Epithelial cell of prostate (primary cell): Measurements from ENCODE around the gene PTPRE.

Experiments
- DNase-seq: peaks from one replicate; pipeline ENCODE4 v3.0.0-alpha.2; 2011; ENCODE audit warnings: low read depth, low spot score
- H3K27ac ChIP-seq: fragments of 450-650 bp; 2 replicates; pipeline ENCODE4 v1.5.1; 2017; ENCODE audit warnings: mild to moderate bottlenecking

The PTPRE gene

DNA sequence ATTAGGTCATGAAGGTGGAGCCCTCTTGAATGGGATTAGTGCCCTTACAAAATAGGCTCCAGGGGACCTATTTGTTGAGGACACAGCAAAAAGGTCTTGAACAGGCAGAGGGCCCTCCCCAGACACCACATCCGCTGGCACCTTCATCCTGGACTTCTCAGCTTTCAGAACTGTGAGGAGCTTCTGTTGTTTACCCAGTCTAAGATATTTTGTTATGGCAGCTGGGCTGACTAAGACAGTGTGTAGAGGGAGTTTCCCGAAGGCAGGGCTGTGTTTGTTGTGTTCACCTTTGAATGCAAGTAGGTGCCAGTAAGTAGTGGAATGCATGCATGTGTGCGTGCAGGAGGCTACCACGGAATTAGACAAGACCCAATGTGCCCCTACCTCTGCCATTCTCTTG lies 106.7 kb downstream of the PTPRE start:
- no peak overlapping the region for H3K27ac ChIP-seq
- DNase-seq, result no peak

DNA sequence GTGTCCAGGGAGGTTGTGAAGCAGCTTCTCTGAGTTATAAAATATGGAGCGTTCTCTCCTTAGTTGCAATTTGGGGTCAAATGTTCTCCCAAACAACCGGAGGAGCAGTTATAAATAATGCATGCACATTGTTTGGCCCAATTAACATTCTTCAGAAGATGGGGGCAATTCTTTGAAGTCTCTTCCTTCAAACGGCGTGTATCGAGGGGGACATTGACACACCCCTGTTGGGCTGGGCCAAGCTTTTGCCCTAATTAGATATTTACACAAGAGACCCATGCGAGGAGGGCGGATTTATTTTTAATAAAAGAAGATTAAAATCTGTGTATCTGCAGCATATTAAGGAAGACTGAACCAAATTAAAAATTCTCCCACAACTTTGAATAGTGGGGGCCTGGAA lies 107.3 kb downstream of the PTPRE start:
- no peak for DNase-seq
- H3K27ac ChIP-seq, result no peak overlapping the region

DNA sequence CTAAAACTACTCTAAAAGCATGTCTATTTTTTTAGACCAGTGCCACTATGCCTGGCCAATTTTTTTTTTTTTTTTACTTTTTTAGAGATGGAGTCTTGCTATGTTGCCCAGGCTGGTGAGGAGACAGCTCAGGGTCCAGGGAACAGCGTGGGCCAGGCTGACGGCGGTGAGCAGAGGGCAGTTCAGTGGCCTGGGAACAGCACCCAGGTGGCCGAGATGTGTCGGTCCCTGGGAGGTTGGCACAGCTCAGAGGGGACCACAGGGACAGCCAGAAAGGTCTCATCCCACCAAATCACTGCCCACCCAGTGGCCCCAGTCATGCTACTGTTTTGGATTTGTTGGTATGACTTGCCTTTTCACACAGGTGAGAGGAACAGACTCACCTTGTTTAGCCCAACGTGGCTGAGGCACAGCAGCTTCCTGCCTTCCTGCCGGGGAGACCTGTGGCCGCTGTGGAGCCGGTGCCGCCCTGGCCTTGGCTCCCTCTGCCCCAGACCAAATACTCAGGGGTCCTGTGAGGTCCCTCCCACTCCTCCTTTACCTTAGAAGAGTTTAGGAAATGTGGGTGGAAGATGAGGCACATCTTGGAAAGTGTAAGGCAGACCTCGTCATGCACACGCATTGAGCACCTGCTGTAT lies 109.6 kb downstream of the PTPRE start:
- no peak for DNase-seq
- H3K27ac ChIP-seq, result no peak overlapping the region

DNA sequence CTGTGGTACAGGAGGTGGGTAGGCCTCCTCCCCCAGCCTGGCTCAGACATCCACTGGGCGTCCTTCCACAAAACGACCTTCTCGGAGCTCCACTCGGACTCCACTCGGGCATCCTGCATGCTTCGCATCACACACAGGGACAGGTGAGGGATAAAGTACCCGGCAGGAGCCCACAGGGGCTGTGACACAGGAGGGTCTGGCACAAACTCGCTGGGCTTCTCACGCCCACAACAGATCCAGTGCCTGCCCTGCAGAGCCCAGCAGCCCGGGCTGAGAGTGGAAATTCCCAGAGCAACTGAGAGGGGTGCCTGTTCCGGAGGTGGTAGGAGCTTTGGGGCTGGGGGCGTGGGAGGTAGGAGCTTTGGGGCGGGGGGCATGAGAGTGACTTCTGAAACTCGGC lies 110.9 kb downstream of the PTPRE start:
- DNase-seq, result no peak
- no peak overlapping the region for H3K27ac ChIP-seq

DNA sequence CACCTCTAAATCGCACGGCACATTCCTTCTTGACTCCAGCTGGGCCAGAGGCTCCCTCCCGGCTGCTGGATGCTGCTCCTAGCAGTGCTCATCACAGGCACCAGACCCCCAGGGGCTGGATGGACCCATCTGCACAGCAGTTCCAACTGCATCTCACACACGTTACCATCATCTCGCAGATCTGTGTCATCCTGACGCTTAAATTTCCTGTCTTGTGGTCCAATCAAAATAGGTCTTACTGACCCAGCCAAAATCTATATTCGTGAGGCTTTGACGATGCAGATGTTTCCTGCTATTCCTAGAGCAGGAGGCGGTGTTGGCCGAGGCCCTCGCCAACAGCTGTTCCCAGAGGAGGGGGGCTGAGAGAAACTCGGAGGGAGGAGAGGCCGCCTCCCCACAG lies 111.3 kb downstream of the PTPRE start:
- no peak overlapping the region for H3K27ac ChIP-seq
- no peak for DNase-seq

DNA sequence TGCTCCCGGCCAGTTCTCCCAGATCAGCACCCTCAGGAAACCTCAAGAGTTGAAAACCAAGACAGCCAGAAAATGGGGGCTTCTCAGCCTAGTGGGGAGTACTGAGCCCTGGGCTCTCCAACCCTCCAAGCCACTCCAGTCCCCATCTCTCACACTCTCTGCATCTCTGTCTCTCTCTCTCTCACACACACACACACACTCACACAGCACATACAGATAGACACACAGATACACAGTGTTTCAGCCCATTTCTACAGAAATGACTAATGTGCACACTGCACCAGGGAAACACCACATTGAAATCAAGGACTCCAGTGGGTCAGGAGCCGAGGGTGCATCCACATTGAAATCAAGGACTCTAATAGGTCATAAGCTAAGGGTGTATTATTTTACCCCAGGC lies 111.8 kb downstream of the PTPRE start:
- H3K27ac ChIP-seq, result no peak overlapping the region
- DNase-seq, result no peak

DNA sequence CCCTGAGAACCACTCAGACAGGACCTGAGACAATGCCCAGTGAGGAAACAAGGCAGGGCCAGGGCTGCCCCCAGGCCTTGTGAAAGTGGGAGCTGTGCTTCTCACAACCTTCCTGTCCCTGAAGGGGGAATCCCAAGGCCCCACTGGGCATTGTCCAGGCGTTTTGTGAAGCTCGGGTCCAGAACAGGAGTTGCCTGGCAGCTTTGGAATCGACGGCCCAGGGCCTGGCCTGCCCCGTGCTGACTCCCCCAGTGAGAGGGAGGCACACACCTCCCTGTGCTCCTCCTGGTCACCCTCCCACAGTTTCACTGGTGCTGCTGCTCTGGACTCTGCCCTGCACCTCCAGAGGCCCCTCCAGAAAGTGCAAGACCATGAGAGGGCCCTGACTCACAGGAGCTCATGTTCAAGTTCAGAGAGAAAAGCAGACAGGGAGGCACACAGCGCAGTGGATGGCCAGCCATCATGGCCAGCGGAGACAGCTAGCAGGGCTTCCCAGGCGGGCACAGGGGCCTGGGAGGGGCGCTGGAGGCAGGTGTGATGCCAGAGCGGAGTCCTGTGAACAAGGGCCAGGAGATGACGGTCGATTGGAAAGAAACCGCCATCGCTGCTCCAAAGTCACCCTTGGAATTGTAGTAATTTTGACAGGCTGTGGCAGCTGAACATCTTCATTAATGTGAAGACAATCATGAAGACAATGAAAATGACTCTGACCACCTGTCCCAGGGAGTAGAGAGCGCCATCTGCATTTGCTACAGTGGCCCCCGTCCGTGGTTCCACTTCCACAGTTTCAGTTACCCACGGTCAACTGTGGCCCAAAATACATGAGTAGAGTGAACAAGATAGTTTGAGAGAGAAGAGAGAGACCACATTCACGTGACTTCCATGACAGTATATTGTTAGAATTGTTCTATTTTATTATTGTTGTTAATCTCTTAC lies 115.6 kb downstream of the PTPRE start:
- no peak for DNase-seq

DNA sequence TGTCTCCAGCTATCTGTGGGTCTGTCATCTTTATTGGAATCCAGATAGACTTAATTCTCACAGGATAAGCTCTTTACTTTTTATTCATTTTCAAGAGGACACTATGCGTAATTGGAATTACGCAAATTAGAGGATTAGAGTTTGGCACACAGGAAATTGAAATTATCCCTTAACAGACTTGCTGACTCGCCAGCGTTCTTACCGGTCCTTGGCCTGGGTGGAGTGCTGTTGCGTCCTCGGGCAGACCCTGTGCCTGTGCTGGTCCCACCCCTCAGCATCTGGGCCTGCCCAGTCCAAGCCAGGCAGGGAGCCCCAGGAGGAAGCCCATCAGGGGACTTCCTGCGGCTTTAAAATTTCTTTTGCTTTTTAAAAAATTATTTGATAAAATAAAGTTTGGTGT lies 117.5 kb downstream of the PTPRE start:
- H3K27ac ChIP-seq, result no peak overlapping the region
- no peak for DNase-seq

More for the DNA sequence above, 115.6 kb downstream of the PTPRE start:
- no peak overlapping the region for H3K27ac ChIP-seq

DNA sequence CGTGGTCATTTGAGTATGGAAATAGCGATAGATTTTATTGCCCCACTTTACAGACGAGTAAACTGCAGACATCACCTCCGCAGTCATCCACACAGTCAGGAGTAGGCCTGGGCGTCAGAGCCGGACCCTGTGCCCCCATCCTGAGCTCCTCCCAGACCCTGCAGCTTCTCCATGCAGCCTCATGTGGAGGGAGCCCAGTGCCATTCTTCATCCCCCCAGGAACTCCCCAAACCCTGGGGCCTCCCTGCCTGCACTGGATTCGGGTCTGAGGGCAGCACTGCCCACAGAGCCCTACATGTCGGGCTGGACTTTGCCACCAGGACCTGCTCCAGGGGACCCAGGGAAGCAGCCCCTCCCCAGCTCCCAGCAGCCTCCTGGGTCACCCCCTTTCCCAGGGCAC lies 118.5 kb downstream of the PTPRE start:
- no peak for DNase-seq
- no peak overlapping the region for H3K27ac ChIP-seq

DNA sequence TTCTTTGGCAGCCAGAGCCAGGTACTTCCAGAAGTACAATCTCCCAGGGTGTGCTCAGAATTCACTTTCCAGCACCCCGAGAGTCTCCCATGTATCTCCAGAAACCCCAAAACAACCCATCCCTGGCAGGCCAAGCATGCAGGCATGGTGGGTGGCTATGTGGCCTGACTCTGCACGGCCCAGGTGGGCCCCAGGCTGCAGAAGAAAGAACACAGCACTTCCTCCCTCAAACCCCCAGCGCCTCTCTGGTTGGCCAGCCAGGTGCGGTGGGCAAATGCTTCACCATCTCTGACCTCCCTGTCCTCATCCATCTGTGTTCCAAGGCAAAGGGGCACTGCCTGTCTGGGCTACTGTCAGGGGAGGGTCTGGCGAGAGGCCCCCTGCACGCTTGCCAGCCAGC lies 119.0 kb downstream of the PTPRE start:
- H3K27ac ChIP-seq, result no peak overlapping the region
- DNase-seq, result no peak

DNA sequence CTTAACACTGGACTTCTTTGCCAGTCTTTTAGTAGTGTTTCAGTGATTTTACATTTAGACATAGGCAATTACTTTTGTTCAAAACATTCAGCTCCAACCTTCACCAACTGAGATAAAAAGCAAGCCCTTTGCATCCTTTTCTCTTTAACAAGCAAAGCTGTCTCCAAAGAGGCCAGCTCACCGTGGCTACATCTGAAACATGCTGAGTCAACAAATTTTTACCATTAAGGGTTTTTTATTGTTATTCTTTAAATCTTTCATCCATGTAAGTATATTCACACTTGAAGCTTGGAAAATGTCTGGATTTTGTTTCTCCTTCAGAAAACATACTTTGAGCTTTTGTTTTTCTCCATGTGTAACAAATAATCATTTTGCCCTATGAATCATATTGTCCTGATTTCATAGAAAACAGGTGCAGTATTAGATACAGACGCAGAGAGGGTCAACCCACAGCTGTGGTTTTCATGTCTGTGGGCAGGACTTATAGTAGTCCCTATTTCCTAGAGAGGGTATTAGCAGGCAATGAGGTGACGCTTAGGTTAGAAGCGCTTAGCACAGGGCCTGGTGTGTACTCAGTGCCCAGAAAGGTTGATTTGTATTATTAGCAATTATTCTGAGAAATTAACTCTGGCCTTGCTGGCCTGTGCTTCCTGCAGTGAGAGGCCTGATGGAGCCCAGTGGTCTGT lies 119.9 kb downstream of the PTPRE start:
- no peak overlapping the region for H3K27ac ChIP-seq
- DNase-seq, result no peak

DNA sequence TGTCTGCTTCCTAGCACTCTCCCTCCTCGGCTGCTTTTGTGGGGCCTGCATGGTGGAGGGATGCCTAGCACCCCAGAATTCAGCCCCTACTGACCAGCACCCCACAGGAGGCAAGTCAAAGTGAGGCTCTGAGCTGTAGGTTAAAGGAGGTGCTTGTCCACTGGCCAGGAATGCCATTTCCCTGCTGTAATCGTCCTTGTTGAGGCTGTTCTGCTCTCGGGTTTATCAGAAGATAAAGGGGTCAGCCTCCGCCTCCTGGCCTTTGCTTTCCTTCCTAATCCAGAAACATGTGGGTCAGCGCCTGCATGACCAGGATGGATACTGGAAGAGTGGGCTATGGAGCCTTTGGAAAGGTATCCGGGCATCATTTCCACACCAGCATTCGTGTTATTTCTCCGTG lies 120.4 kb downstream of the PTPRE start:
- no peak for DNase-seq
- no peak overlapping the region for H3K27ac ChIP-seq

DNA sequence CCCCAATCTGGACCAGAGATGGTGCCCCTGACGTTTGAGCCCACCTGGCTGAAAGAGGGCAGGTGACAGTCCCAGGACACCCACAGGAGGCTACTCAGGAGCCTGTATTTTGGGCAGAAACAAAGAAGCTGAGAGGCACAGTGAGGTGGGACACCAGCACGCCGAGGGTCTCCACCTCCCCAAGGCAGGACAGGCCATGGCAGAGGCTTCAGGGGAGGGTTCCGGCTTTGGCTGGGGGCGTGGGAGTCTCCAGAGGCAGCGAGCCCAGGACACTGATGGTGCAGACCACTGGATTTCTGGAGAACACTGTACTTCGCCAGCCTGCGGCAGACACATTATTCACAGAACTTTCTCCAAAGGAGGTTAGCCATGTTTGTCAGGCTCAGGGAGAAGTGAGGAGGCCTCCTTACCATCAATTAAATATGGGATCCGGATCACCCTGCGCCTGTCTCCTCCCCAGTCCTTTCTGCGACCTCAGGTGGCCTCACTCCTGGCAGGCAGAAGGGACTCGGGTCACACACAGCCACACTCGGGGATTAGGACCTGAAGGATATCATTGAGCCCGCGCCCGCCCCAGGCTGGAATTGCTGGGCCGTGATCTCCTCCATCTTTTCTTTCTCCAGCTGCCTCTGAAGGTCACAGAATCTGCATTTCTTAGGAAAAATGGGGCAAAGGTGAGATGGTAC lies 121.1 kb downstream of the PTPRE start:
- DNase-seq, result no peak
- no peak overlapping the region for H3K27ac ChIP-seq

DNA sequence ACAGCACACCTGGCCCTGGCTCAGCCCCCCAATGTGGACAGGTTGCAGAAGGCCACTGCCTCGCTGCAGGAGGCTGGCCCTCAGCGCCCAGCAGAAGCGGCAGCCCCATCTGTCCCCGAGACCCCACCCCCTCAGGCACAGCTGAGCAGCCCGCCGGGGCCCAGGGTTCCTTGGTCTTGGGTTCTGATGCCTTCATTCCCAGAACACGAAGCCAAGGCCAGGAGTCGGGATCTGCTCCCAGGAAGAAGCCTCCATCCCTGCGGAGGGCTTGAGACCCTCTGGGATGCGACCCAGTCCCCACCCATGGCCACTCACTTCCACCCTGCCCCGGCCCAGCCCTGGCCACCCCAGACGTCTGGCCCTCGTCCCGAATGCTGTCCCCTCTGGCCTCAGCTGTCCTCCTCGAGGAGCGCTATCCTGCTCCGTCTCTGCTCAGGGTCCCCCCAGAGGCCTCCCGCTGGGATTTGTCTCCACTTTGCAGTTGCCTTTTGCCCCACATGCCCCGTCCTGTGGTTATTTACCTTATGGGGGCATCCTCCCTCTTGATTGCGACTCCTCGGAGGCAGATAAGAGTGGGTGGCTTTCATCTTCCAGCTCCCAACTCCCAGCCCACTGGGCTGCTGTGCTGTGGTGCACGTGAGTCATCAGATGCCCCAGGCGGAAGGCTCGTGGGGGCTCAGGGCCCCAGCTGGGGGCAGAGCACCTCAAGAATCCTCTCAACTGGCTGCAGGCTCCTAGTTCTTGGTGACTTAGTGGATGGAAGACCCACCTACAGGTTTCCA lies 121.8 kb downstream of the PTPRE start:
- no peak overlapping the region for H3K27ac ChIP-seq
- no peak for DNase-seq

DNA sequence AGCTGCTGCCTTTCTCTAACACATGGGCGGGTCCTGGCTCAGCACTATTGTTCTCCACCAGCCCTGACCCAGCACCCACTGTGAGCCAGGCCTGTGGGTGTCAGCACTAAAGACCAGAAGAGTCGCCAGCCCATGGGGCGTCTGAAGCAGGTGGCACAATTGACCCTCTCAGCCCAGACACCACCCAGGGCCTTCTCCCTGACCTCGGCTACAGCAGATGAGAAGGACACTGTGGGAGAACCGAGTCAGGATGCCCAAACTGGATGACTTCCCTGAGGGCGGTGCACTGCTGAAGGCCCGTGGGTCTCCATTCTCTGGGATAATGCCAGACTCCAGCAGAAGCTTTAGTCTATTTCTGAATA lies 122.4 kb downstream of the PTPRE start:
- no peak overlapping the region for H3K27ac ChIP-seq
- DNase-seq, result no peak

DNA sequence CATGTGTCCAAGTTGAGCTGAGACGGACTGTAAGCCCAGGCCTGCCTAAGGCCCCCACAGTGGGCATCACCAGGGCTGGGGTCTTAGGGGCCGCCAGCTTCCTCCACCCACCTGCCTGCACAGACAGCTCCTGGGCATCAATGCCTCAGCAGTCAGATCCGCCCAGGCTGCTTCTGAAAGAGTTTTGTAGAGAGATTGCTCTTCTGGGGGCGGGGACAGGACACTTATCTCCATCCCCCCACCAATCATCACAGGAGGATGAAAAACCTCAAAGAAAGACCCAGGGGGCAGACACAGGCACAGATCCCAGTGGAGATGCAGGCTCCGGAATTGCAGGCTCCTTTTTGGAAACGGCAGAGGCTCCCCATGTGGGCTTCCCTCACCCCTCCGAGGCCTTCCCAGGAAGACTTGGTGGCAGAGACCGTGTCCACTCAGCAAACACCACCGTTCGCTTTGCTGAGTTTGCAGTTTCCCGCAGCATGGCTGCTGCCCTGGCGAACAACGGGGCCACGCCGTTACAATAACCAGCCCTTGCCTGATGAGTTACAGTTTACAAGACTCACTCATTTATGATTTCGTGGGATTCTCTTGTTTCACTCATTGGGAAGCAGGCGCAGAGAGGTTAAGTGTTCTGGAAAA lies 122.9 kb downstream of the PTPRE start:
- DNase-seq, result no peak
- no peak overlapping the region for H3K27ac ChIP-seq

DNA sequence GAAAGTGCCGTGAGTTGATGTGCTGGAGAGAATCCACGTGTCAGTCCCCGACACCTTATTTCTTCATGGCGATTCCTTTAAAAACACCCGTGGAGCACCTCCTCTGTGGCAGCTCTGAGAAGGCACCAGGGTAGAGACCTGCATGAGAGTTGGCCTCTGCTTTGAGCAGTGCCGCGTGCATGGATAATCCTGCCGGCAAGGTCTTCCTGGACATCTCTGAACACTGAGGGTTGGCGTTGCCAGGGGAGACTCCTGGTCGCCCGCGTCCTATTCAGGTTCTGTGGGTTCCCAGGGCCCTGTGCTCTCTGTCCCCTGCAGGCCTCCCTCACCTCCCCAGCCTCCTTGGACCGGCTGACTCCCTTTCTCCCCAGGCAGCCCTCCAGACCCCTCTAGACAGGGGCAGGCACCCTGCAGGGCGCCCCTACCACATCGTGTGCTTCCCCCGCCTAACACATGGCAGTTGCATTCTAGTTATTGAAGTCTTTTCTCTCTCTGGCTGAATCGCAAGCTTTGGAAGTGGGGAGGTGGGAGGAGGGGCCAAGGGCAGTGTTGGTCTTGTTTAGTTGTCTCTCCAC lies 123.7 kb downstream of the PTPRE start:
- no peak for DNase-seq

DNA sequence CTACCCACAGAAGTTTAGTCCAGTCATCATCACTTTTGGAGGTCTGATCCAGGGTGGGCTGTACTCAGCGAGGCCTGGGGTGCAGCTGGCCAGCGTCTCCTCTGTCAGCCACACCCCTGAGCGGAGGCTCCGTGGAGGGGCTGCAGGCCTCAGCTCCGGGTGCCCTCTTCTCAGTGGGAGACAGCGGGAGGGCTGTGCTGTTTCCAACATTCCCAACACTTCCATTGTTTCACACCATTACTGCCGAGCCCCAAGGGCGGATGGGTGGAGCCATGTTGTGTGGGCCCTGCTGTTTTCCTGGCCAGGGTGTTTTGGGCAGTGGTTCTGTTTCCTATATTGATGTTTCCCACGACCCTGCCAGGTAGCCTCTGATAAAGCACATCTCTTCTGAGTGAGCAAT lies 124.3 kb downstream of the PTPRE start:
- no peak for DNase-seq
- H3K27ac ChIP-seq, result no peak overlapping the region

More for the DNA sequence above, 123.7 kb downstream of the PTPRE start:
- H3K27ac ChIP-seq, result no peak overlapping the region

DNA sequence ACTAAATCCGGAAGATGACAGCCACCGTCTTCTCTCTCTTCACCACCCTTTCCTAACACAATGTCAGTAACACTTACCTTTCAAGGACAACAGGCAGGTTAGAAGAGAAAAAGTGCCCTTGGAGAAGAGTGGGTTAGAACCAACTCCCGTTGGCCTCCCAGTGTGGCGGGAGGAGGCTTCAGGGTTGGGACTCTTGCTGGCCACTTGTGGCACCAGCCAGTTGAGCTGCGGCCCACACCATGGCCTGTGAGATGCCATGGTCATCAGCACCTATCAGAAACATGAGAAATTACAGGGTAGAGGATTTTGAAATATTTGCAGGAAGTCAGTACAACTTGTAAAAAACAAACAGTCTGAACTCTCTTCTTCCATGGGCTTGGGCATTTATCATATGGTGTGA lies 125.6 kb downstream of the PTPRE start:
- no peak overlapping the region for H3K27ac ChIP-seq
- no peak for DNase-seq
